ENCODE data around the gene RIMKLB.
"Not testable (repeated sequence)": the region's sequence is repeated elsewhere in the genome, so short reads cannot be mapped to it uniquely, and the experiment has no call there.

The RIMKLB gene

GRCh38 chr12:8695116-8695515 lies 2.7 kb upstream of the RIMKLB start:
- DNase-seq = no peak

GRCh38 chr12:8696442-8697090 lies 1.2 kb upstream of the RIMKLB start:
- DNase-seq = no peak

- peak; percentile 24 for DNase-seq
Measured at GRCh38 chr12:8697120-8697475, 693 bp upstream of the RIMKLB start.

GRCh38 chr12:8698132-8698851 lies 501 bp downstream of the RIMKLB start:
- peak; percentile 68 for DNase-seq

- no peak for DNase-seq
Measured at GRCh38 chr12:8698879-8699278, 1.1 kb downstream of the RIMKLB start.

- no peak for DNase-seq
Measured at GRCh38 chr12:8699714-8700113, 1.9 kb downstream of the RIMKLB start.

GRCh38 chr12:8701046-8701660 lies 3.4 kb downstream of the RIMKLB start:
- DNase-seq = no peak

- no peak for DNase-seq
Measured at GRCh38 chr12:8702159-8702558, 4.4 kb downstream of the RIMKLB start.

- DNase-seq = no peak
Measured at GRCh38 chr12:8709124-8709830, 11.5 kb downstream of the RIMKLB start.

GRCh38 chr12:8712572-8712971 lies 14.8 kb downstream of the RIMKLB start:
- DNase-seq = no peak

GRCh38 chr12:8722286-8722800 lies 24.6 kb downstream of the RIMKLB start:
- no peak for DNase-seq

- no peak for DNase-seq
Measured at GRCh38 chr12:8734873-8735381, 37.1 kb downstream of the RIMKLB start.

GRCh38 chr12:8742501-8742900 lies 44.7 kb downstream of the RIMKLB start:
- no peak for DNase-seq

GRCh38 chr12:8743121-8743520 lies 45.3 kb downstream of the RIMKLB start:
- DNase-seq = not testable (repeated sequence)

GRCh38 chr12:8745631-8746030 lies 47.8 kb downstream of the RIMKLB start:
- not testable (repeated sequence) for DNase-seq

- no peak for DNase-seq
Measured at GRCh38 chr12:8746046-8746445, 48.3 kb downstream of the RIMKLB start.

GRCh38 chr12:8760076-8760475 lies 62.3 kb downstream of the RIMKLB start:
- DNase-seq = not testable (repeated sequence)

GRCh38 chr12:8762701-8763100 lies 64.9 kb downstream of the RIMKLB start:
- not testable (repeated sequence) for DNase-seq

- not testable (repeated sequence) for DNase-seq
Measured at GRCh38 chr12:8766121-8766520, 68.3 kb downstream of the RIMKLB start.

- no peak for DNase-seq
Measured at GRCh38 chr12:8770499-8770898, 72.7 kb downstream of the RIMKLB start.

GRCh38 chr12:8771072-8771471 lies 73.3 kb downstream of the RIMKLB start:
- DNase-seq = no peak

- no peak for DNase-seq
Measured at GRCh38 chr12:8773461-8773860, 75.7 kb downstream of the RIMKLB start.

GRCh38 chr12:8779281-8779680 lies 81.5 kb downstream of the RIMKLB start:
- DNase-seq = no peak
